ENCODE results near the gene ITGA2. TPM values are rescaled to one million over a fixed set of nuclear protein-coding genes. Genes with fewer than 3 reads are reported as not detected.

ITGA2 gene
- total RNA-seq, 1 donor from 2014 or later = 1.0 TPM

DNA sequence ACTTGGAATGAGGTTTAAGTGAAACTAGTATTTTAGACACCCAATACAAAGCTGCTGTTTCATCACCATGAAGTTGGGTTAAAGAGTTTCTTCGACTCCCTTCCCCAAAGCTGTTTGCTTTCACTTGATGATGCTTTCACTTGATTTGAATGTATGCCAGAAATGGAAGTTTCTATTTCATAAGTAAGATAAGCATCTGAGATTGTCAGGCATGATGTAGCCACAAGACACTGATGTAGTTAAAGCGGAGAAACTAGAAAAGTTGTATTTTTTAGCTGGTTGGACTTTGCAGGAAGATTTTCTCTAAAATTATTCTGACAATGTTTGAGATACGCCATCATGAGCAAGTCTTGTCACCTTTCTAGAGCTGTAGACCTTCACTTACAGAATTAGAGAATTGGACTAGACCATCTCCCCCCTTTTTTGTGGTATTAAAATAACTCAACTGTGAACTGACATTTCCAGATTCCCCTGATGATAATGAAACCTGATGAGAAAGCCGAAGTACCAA is 100.4 kb downstream of the ITGA2 start:
- H3K27me3 Mint-ChIP-seq (ENCODE audit: low read depth) = no peaks in the 10 kb centered on the region
- TF ChIP-seq, protein P1, sequence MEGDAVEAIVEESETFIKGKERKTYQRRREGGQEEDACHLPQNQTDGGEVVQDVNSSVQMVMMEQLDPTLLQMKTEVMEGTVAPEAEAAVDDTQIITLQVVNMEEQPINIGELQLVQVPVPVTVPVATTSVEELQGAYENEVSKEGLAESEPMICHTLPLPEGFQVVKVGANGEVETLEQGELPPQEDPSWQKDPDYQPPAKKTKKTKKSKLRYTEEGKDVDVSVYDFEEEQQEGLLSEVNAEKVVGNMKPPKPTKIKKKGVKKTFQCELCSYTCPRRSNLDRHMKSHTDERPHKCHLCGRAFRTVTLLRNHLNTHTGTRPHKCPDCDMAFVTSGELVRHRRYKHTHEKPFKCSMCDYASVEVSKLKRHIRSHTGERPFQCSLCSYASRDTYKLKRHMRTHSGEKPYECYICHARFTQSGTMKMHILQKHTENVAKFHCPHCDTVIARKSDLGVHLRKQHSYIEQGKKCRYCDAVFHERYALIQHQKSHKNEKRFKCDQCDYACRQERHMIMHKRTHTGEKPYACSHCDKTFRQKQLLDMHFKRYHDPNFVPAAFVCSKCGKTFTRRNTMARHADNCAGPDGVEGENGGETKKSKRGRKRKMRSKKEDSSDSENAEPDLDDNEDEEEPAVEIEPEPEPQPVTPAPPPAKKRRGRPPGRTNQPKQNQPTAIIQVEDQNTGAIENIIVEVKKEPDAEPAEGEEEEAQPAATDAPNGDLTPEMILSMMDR (IDR thresholded peaks at IDR 0.05) = no peak
- H3K9me3 Mint-ChIP-seq (ENCODE audit: low read depth) = no peaks in the 10 kb centered on the region
- DNase-seq (ENCODE audit: low spot score) = no peak
- no peak overlapping the region for H3K27ac Mint-ChIP-seq (ENCODE audit: unreplicated experiment)
- H3K4me3 Mint-ChIP-seq (ENCODE audit: unreplicated experiment) = no peak overlapping the region
- no peaks in the 10 kb centered on the region for H3K36me3 Mint-ChIP-seq (ENCODE audit: low read depth)
- H3K4me1 Mint-ChIP-seq (ENCODE audit: low read depth) = peaks cover 16% of the 10 kb centered on the region

DNA sequence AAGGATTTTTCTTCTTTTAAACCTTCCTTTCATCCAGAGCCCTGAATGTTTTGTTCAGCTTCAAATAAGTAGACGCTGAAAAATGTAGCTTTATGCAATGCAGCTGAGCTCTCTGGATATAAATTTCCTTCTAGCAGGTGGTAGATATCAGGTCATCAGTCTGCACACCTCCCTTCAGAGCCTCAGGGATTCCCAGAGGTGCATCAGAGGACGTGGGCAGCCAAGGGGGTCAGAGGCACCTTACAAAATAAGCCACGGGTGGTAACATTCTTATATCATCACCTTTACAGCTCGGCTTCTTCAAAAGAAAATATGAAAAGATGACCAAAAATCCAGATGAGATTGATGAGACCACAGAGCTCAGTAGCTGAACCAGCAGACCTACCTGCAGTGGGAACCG is 101.1 kb downstream of the ITGA2 start:
- H3K36me3 Mint-ChIP-seq (ENCODE audit: low read depth) = no peaks in the 10 kb centered on the region
- H3K4me1 Mint-ChIP-seq (ENCODE audit: low read depth) = peaks cover 16% of the 10 kb centered on the region
- TF ChIP-seq, protein P1 (IDR thresholded peaks at IDR 0.05) = no peak
- no peak for DNase-seq (ENCODE audit: low spot score)
- no peak overlapping the region for H3K27ac Mint-ChIP-seq (ENCODE audit: unreplicated experiment)
- no peaks in the 10 kb centered on the region for H3K9me3 Mint-ChIP-seq (ENCODE audit: low read depth)
- H3K27me3 Mint-ChIP-seq (ENCODE audit: low read depth) = no peaks in the 10 kb centered on the region
- H3K4me3 Mint-ChIP-seq (ENCODE audit: unreplicated experiment) = no peak overlapping the region

DNA sequence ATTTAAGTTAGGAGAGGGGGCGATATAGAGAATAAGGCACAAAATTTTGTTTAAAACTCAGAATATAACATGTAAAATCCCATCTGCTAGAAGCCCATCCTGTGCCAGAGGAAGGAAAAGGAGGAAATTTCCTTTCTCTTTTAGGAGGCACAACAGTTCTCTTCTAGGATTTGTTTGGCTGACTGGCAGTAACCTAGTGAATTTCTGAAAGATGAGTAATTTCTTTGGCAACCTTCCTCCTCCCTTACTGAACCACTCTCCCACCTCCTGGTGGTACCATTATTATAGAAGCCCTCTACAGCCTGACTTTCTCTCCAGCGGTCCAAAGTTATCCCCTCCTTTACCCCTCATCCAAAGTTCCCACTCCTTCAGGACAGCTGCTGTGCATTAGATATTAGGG is 102.1 kb downstream of the ITGA2 start:
- Mint-ChIP-seq H3K4me3 (ENCODE audit: unreplicated experiment) (no peak overlapping the region), H3K27me3 (ENCODE audit: low read depth) (no peaks in the 10 kb centered on the region), H3K27ac (ENCODE audit: unreplicated experiment) (no peak overlapping the region), H3K4me1 (ENCODE audit: low read depth) (peaks cover 16% of the 10 kb centered on the region), H3K9me3 (ENCODE audit: low read depth) (no peaks in the 10 kb centered on the region), H3K36me3 (ENCODE audit: low read depth) (no peaks in the 10 kb centered on the region)
- DNase-seq (ENCODE audit: low spot score) = no peak
- TF ChIP-seq, protein P1 (IDR thresholded peaks at IDR 0.05) = peak; percentile 54

DNA sequence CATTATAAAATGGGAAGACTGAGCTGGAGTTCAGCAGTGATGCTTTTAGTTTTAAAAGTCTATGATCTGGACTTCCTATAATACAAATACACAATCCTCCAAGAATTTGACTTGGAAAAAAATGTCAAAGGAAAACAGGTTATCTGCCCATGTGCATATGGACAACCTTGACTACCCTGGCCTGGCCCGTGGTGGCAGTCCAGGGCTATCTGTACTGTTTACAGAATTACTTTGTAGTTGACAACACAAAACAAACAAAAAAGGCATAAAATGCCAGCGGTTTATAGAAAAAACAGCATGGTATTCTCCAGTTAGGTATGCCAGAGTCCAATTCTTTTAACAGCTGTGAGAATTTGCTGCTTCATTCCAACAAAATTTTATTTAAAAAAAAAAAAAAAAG is 103.1 kb downstream of the ITGA2 start:
- Mint-ChIP-seq H3K27me3 (ENCODE audit: low read depth) (no peaks in the 10 kb centered on the region), H3K36me3 (ENCODE audit: low read depth) (no peaks in the 10 kb centered on the region), H3K27ac (ENCODE audit: unreplicated experiment) (no peak overlapping the region), H3K9me3 (ENCODE audit: low read depth) (no peaks in the 10 kb centered on the region), H3K4me1 (ENCODE audit: low read depth) (peaks cover 16% of the 10 kb centered on the region), H3K4me3 (ENCODE audit: unreplicated experiment) (no peak overlapping the region)
- DNase-seq (ENCODE audit: low spot score) = no peak
- TF ChIP-seq, protein P1 (IDR thresholded peaks at IDR 0.05) = no peak

DNA sequence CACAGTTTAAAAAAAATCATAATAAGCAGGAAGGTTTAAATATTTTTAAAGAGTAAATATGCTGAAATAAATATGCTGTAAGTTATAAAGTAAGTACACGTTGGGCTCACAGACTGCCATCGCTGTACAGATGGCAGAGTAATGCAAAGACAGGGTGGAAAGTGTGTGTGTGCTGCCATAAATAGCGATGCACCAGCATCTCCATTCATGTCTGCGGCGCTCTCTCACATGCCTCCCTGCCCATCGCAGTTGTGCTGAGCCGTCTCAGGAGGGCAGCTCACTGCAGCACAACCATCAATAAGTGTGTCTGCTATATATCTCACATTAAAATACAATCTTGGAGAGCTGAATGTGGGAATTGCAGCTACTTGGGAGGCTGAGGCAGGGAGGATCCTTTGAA is 106.1 kb downstream of the ITGA2 start:
- H3K27me3 Mint-ChIP-seq (ENCODE audit: low read depth) = no peaks in the 10 kb centered on the region
- no peak for DNase-seq (ENCODE audit: low spot score)
- H3K27ac Mint-ChIP-seq (ENCODE audit: unreplicated experiment) = no peak overlapping the region
- peaks cover 28% of the 10 kb centered on the region for H3K4me1 Mint-ChIP-seq (ENCODE audit: low read depth)
- TF ChIP-seq, protein P1 (IDR thresholded peaks at IDR 0.05) = no peak
- H3K4me3 Mint-ChIP-seq (ENCODE audit: unreplicated experiment) = no peak overlapping the region
- H3K36me3 Mint-ChIP-seq (ENCODE audit: low read depth) = peaks cover 10% of the 10 kb centered on the region
- H3K9me3 Mint-ChIP-seq (ENCODE audit: low read depth) = no peaks in the 10 kb centered on the region
